Measurements from ENCODE around the gene GABRR1.
"Not testable (repeated sequence)": the region's sequence is repeated elsewhere in the genome, so short reads cannot be mapped to it uniquely, and the experiment has no call there.

The GABRR1 gene

DNA sequence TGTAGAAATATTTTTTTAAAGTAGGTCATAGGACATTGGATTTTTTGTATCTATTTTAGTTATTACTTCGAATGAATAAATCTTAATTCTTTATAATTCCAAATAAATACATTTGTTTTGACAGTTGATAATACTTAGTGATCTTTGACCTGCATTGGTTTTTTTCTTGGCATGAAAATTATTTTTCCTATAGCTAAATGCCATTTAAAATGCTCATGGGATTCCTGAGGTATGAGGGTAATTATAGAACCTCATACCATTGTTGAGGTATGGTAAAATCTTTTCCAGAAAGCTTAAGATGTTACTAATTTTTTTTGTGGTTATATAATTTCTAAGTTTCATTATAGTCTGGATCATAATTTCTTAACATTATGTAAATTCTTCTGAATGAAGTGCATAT is 63.0 kb downstream of the GABRR1 start:
- ATAC-seq (no peak), DNase-seq (no peak)

DNA sequence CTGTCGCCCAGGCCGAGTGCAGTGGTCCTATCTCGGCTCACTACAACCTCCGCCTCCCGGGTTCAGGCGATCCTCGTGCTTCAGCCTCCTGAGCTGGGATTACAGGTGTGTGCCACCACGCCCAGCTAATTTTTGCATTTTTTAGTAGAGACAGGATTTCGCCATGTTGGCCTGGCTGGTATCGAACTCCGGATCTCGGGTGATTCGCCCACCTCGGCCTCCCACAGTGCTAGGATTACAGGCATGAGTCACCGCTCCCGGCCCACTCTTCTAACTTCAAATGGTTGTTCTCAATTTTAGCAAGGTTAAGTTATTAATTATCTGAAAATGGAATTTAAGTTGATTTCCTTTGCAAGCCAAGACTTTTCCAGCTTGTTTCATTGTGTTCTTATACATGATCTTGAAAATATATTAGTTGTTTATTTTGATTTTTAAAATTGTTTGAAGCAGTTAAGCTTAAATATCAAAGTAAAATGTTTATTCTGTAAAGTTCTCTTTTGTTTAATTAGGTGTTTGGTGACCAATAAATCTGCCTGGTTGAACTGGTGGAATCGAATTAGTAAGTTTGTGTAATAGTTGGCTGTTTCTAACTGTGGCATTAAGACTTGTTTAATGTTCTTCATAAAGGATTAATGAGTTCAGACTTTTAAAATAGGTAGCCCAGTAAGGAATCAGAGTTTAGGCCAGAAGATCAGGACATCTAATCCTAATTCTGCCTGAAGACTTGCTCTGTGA is 69.0 kb downstream of the GABRR1 start:
- ATAC-seq (no peak), DNase-seq (peak; percentile 54)

DNA sequence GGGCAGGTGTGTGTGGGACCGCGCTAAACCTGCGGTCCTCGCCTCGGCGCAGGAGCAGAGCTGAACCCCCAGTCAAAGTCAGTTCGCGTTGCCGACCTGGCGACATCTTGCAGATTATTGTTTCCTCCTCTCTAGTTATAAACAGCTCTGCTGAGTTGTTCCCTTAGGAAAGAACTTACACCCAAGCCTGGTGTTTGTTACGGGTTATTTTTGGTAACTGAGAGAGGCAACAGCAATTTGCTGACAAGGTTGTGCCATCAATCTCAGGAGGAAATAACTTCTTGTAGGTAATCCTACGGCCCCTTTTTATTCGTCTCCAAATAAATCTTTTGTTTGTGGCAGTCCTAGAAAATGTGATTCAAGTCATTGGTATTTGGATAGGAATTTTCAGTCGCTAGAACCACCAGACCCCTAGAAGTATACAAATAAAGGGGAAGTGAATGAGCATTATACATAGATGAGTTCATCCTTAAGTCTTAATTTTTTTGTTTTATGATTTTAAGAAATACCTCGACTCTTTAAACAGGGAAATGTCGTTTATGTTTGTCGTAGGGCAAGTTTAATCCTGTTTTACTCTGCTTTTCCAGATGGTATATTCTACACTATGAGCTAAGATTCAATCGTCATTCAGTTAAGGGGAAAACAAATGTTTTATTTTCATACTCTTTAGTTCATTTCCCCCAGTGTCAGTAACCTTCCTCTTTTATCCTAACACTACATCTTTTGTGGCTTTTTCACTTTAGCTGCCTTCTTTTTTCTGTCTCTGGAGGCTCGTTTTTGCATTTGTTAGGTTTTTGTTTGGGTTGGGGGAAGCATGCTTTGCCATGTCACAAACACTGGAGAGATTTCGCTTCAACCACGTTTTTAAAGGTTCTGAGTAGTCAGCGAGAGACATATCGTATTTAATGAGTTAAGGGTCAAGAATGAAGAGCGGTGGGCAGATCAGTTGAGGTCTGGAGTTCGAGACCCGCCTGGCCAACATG is 70.1 kb downstream of the GABRR1 start:
- DNase-seq: peak; percentile 49
- ATAC-seq: peak; percentile 33

DNA sequence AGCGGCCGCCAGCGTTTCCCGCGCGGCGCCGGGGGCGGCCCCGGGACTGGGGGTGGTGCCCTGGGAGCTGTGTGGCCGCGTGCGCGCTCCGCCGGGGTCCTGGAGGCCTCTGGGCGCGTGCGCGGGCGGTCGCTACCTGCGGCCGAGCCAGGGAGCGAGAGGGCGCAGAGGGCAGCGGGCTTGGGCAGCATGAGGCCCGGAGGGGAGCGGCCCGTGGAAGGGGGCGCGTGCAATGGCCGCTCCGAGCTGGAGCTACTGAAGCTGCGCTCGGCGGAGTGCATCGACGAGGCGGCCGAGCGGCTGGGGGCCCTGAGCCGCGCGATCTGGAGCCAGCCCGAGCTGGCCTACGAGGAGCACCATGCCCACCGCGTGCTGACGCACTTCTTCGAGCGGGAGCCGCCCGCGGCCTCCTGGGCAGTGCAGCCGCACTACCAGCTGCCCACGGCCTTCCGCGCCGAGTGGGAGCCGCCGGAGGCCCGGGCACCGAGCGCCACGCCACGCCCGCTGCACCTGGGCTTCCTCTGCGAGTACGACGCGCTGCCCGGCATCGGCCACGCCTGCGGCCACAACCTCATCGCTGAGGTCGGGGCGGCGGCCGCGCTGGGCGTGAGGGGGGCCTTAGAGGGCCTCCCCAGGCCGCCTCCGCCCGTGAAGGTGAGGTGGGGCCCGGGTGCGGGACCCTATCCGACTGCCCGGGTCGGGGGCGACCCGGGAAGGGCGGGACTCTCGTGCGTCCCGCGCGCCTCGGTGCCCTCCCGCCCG is 71.0 kb downstream of the GABRR1 start, which contains the start of gene PM20D2:
TSS of gene PM20D2 (plus strand) at position 100 of the 762 bp plus-strand sequence. CDS start at position 190, 90 bp downstream.
- ATAC-seq: peak; percentile 86
- peak; percentile 83 for DNase-seq

DNA sequence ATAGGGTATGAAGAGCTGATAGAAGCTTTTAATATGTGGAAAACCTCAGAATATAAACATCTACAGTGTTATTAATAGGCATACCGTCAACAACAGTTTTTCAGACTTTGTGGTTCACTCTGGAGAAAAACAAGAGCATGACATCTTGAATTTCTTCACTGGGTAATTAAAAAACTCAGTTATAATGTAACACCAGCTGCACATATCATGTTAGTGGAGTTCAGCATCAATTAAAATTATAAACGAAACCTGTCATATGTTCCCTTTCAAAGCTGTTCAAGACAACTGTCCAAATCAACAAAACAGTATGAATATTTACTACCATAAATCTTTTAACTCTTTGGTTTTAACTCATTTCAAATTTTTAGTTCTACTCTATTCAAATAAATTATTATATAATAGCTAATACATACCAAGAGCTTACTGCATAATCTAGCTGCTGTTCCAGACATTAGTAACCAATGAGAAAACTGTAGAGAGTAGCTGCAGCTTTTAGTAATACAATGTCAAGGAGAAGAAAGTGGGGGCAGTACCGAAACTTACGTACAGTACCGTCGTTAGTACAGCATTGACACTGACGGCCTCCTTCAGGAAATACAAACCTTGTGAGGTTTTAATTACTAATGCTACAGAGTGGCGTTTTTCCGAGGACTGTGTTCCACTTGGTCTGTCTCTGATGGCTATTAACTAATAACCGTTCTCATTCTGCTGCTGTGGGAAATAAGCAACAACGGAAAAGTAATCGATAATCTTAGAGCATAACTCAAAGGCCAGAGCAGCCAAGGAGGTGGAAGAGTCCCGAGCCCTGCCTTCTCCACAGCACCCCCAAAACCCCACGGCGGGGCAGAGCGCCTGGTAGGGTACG is 71.8 kb downstream of the GABRR1 start:
- no peak for DNase-seq
- ATAC-seq: peak; percentile 74

DNA sequence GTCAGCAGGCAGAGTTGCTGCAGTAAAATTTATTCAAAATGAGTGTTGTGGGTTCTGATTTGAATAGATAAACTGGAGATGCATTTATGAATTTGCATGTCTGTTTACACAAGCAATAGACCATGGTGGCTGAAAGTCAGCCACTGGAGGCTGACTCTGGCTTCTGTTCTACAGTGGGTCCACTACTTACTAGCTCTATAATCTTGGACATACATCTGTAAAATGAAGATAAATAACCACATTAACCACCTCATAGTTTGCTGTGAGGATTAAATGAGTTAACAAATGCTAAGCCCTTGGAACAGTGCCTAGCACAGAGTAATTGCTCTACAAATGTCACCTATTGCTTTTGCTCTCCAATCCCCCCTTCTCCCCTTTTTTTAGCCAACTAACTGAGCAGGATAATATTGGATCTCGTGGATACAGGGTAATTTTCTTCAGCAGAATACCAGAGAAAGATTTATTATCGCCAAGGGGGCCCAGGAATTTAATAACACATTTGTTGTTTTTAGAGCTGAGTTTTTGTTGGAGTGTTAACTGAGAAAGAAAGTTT is 72.7 kb downstream of the GABRR1 start:
- no peak for ATAC-seq
- no peak for DNase-seq

DNA sequence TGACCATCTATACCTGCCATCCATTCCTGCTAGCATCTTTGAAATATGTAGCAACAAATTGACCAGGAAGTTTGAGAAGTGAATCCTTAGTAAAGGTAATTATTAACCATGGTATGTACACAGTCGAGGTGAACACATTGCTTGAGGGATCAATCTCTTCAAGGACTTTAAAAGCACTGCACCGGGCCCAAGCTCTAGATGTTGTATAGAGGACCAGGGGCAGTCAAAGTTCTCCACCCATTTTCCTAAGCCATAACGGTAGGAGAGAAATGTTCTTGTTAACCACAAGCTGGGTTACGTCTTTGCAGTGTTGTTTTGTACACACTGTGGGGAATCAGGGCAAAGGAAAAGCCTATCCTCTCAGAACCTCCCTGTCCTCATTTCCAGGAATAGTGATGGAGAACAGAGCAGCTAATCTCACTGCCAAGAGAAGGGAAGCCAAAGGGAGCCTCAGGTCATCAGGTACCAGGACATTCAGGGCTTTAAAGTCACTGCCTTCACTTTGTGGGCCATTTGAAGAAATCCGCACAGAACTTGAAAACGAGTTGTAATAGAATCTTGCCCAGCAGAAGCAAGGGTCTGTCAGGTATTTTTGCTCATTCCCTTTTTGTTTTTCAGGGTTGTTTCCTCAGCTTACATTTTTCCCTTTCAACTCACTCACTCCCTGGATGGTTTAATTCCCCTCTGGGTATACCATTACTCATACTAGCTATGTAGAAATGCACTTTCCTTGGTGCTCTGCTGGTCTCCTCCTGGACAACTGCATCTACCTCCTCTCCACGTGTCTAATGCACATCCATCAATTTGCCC is 76.6 kb downstream of the GABRR1 start:
- DNase-seq (no peak), ATAC-seq (no peak)

DNA sequence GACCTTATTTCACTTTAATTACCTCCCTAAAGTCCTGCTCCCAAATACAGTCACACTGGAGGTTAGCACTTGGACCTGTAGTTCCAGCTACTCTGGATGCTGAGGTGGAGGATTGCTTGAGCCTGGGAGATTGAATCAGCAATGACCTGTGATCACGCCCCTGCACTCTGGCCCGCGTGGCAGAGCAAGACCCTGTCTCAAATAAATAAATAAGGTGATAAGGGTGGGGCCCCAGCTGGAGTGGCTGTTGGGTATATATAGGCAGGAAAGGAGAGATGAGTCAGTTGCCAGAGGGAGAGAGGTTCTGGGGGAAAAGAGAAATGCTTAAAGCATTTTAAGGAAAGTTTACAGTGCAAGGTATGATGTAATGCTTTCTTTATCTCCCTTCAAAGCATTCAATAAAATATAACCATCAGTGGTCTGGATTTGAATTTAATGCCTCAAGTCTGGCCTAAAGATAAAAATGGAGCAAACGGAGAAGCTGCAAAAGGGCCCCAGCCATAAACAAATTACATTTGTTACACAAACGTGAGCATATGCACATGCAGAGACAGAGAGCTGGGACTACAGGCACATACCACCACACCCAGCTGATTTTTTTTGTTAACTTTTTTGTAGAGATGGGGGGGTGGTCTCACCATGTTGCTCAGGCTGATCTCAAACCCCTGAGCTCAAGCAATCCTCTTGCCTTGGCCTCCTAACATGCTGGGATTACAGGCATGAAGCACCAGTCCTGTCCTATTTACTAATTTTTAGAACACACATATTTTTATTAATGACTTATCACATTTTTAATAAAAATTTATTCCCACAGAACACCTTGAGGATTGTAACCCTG is 77.4 kb downstream of the GABRR1 start:
- ATAC-seq (no peak), DNase-seq (no peak)

DNA sequence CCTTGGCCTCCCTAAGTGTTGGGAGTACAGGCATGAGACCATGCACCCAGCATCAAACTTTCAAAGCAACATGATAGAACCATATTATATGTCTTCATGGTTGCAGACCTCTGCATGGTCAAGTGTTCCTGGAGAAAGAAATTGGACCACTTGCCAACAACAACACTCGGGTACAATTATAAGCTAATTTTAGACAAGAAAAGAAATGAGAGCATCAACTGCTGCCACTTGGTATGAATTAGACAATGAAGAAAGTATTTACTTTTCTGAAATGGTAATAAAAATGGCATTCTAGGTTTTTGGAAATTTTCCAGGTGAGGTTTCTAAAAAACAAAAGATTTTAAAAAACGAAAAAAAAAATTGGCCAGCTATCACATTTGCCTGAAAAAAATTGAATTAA is 79.0 kb downstream of the GABRR1 start:
- DNase-seq (no peak), ATAC-seq (no peak)

DNA sequence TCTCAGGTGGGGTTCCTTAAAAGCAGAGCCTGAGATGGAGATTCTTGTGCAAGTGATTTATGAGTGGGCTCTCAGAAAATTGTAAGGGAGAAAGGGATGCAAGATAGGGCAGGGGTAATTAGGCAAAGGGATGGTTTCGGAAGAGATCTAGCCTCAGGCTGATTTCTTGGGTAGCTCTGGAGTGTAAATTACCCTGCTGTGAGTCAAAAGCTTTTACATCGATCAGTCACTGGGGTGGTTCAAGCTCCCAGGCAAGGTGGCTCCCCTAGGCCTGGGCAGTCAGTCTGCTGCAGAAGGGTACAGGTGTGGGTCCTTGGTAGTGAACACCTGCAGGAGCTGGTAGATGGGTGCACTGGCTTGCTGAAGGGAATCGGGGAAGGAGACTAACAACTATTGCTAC is 82.4 kb downstream of the GABRR1 start:
- ATAC-seq (no peak), DNase-seq (no peak)

DNA sequence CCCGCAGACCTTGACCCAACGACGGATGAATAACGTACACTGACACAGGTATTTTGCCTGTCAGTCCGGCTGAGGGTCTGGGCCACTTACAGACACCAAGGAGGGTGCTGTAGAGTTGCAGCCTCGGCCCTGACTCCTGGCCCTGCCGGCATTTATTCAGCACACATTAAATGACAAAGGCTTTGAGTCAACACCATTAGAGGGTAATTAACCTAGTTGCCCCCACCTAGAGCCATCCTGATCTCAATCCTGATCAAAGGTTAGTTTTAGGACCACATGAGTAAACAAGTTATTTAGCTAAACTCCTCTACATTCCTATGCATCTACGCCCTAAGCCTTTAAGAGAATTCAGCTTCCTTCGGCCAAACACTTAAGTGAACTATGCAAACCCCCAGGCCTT is 83.2 kb downstream of the GABRR1 start:
- DNase-seq (no peak), ATAC-seq (no peak)

DNA sequence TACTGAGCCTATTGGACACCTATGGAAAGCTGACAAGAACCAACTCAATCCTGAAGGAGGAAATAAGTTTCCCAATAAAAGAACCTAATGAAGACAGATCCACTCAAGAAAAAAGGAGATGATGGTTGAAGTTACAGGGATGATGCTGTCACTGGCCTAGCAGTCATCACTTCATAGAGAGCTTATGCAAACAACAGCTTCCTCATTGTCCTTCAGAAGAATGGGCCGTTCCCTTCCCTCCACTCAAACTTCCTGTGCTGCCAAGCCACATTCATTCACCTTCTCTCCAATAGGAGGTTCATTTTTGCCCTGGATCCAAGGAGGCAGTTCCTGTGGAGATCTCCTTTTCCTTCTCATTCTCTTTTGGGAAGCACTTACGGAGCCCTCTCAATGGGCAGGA is 85.1 kb downstream of the GABRR1 start:
- DNase-seq (no peak), ATAC-seq (no peak)

DNA sequence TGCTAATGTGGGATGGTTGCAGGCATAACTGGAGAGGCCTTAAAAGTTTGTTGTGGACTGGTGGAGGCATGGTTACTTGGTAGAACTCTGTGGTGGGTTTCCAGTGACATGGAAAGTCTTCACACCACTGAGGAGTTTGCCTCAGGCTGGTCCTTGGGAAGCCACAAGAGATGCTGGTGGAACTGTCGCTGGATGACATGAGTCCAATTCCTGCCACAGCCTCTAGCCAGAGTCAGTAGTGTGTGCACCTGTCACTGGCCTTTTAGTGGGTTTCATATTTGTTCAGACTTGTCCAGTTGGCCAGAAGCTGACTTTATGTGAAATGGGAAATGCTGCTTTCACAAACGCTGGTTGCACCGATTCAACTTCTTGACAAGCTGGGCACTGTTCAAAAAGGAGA is 85.6 kb downstream of the GABRR1 start:
- no peak for DNase-seq
- ATAC-seq: no peak

DNA sequence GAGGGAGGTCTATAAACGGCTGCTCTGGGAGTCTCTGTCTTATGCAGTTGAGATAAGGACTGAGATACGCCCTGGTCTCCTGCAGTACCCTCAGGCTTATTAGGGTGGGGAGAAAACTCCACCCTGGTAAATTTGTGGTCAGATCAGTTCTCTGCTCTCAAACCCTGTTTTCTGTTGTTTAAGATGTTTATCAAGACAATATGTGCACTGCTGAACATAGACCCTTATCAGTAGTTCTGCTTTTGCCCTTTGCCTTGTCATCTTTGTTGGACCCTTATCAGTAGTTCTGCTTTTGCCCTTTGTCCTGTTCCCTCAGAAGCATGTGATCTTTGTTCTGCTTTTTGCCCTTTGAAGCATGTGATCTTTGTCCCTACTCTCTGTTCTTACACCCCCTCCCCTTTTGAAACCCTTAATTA is 88.9 kb downstream of the GABRR1 start:
- ATAC-seq, DNase-seq: not testable (repeated sequence)
